ENCODE results near the gene BRINP3. TPM values are rescaled to one million over a fixed set of nuclear protein-coding genes. Genes with fewer than 3 reads are reported as not detected.
"Not testable (repeated sequence)": the region's sequence is repeated elsewhere in the genome, so short reads cannot be mapped to it uniquely, and the experiment has no call there.

The BRINP3 gene
- not detected in 3 replicates for total RNA-seq
- long read RNA-seq: 0 reads

DNA sequence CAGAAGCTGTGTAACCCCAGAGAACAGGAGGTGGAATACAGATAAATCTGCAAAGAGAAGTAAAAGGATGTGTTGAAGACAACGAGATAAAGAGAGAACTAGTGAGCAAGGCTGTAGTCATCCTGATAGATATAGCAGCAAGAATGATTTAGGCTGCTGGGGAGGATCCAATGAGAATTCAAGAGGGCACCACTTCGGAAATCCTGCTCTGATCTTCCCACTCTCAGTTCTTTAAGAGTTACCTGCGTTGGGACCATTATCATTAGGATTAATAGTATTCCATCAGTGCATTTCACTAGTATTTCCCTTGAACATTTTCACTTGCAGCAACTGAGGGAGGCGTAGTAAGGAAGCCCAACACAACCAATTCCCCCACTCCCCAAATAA, at the start of gene BRINP3:
Gene BRINP3, minus strand, starts transcription at position 103 of the 387 bp plus-strand sequence.
- no peaks in the 10 kb centered on the region for H3K9me3 Mint-ChIP-seq (ENCODE audit: low read depth)

DNA sequence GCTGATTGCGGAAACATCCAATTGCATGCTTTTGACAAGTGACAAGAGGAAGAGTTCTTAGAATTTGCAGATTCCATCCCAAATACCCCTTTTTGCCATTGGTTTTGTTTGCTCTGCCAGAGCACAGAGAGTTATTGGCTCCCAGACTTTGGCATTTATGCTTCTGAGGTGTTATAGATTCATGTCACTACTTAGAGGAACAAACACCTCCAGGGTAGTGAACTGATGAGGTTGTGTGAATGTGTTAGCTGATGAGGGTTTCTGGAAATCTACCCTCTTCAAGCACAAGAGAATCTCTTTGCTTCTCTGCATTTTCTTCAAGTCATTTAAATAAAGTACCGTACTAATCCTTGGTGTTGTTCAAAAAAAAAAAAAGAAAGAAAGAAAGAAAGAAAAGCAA, 33.9 kb upstream of the BRINP3 start:
- Mint-ChIP-seq H3K27ac (ENCODE audit: unreplicated experiment) (no peak overlapping the region), H3K4me1 (ENCODE audit: low read depth) (no peaks in the 10 kb centered on the region), H3K36me3 (ENCODE audit: low read depth) (no peaks in the 10 kb centered on the region), H3K4me3 (ENCODE audit: unreplicated experiment) (no peak overlapping the region), H3K9me3 (ENCODE audit: low read depth) (no peaks in the 10 kb centered on the region), H3K27me3 (ENCODE audit: low read depth) (peaks cover 8% of the 10 kb centered on the region)
- DNase-seq (ENCODE audit: low spot score): no peak
- TF ChIP-seq, protein P1, sequence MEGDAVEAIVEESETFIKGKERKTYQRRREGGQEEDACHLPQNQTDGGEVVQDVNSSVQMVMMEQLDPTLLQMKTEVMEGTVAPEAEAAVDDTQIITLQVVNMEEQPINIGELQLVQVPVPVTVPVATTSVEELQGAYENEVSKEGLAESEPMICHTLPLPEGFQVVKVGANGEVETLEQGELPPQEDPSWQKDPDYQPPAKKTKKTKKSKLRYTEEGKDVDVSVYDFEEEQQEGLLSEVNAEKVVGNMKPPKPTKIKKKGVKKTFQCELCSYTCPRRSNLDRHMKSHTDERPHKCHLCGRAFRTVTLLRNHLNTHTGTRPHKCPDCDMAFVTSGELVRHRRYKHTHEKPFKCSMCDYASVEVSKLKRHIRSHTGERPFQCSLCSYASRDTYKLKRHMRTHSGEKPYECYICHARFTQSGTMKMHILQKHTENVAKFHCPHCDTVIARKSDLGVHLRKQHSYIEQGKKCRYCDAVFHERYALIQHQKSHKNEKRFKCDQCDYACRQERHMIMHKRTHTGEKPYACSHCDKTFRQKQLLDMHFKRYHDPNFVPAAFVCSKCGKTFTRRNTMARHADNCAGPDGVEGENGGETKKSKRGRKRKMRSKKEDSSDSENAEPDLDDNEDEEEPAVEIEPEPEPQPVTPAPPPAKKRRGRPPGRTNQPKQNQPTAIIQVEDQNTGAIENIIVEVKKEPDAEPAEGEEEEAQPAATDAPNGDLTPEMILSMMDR (IDR thresholded peaks at IDR 0.05): no peak

More for the DNA sequence above, at the start of gene BRINP3:
- peaks cover 62% of the 10 kb centered on the region for H3K27me3 Mint-ChIP-seq (ENCODE audit: low read depth)
- no peak for DNase-seq (ENCODE audit: low spot score)
- peaks cover 29% of the 10 kb centered on the region for H3K4me1 Mint-ChIP-seq (ENCODE audit: low read depth)
- TF ChIP-seq, protein P1 (IDR thresholded peaks at IDR 0.05): no peak
- peak within 1 kb of the TSS; percentile 53 for H3K4me3 Mint-ChIP-seq (ENCODE audit: unreplicated experiment)
- no peaks in the 10 kb centered on the region for H3K36me3 Mint-ChIP-seq (ENCODE audit: low read depth)
- H3K27ac Mint-ChIP-seq (ENCODE audit: unreplicated experiment): peak within 1 kb of the TSS; percentile 2

DNA sequence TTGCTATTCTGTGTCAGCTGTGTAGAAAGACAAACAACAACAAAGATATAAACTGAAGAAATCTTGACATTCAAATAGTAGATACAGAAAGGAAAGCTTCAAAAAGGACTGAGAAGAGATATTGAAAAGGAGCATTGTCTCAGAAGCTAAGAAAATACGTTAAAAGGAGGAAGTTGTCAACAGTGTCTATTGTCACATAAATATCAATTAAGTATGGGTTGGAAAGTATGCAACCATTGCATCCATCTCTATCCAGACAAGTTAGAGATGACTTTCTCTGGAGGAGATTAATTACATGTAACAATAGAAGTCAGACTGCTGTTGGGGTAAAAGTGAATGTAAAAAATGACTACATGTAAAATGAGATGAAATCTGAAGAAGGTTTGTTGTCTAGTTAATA, 29.7 kb upstream of the BRINP3 start:
- Mint-ChIP-seq H3K9me3 (ENCODE audit: low read depth) (peaks cover 2% of the 10 kb centered on the region), H3K27ac (ENCODE audit: unreplicated experiment) (no peak overlapping the region), H3K4me3 (ENCODE audit: unreplicated experiment) (no peak overlapping the region), H3K27me3 (ENCODE audit: low read depth) (peaks cover 3% of the 10 kb centered on the region), H3K36me3 (ENCODE audit: low read depth) (no peaks in the 10 kb centered on the region), H3K4me1 (ENCODE audit: low read depth) (no peaks in the 10 kb centered on the region)
- DNase-seq (ENCODE audit: low spot score): no peak
- TF ChIP-seq, protein P1 (IDR thresholded peaks at IDR 0.05): no peak

DNA sequence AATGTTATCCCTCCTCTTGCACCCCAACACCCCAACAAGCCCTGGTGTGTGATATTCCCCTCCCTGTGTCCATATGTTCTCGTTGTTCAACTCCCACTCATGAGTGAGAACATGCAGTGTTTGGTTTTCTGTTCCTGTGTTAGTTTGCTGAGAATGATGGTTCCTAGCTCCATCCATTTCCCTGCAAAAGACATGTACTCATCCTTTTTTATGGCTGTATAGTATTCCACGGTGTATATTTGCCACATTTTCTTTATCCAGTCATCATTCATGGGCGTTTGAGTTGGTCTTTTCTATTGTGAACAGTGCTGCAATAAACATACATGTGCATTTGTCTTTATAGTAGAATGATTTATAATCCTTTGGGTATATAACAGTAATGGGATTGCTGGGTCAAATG, 26.9 kb upstream of the BRINP3 start:
- not testable (repeated sequence) for H3K27me3 Mint-ChIP-seq (ENCODE audit: low read depth); H3K9me3 Mint-ChIP-seq (ENCODE audit: low read depth); H3K36me3 Mint-ChIP-seq (ENCODE audit: low read depth); H3K27ac Mint-ChIP-seq (ENCODE audit: unreplicated experiment); H3K4me1 Mint-ChIP-seq (ENCODE audit: low read depth); H3K4me3 Mint-ChIP-seq (ENCODE audit: unreplicated experiment); DNase-seq (ENCODE audit: low spot score)

DNA sequence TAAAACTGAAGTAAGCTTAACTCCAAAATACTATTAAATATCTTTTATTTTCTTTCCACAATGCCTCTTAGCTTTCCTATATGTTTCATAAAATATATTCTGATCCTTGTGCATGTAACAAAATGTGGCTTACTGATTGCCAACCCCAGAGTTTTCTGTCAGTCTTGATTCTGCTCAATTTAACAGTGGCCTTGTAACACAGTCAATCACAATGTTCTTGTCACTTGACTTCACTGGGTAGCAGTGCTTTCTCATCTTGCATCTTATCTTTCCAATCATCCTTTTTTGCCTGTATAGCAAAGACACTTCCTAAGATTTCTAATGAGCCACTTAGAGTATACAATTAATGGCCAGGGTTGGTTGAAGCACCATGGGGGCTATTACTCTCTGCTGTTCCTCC, 19.9 kb upstream of the BRINP3 start:
- no peaks in the 10 kb centered on the region for H3K36me3 Mint-ChIP-seq (ENCODE audit: low read depth)
- no peak for DNase-seq (ENCODE audit: low spot score)
- TF ChIP-seq, protein P1 (IDR thresholded peaks at IDR 0.05): no peak
- no peak overlapping the region for H3K27ac Mint-ChIP-seq (ENCODE audit: unreplicated experiment)
- H3K4me3 Mint-ChIP-seq (ENCODE audit: unreplicated experiment): no peak overlapping the region
- H3K27me3 Mint-ChIP-seq (ENCODE audit: low read depth): no peaks in the 10 kb centered on the region
- no peaks in the 10 kb centered on the region for H3K9me3 Mint-ChIP-seq (ENCODE audit: low read depth)
- H3K4me1 Mint-ChIP-seq (ENCODE audit: low read depth): no peaks in the 10 kb centered on the region

DNA sequence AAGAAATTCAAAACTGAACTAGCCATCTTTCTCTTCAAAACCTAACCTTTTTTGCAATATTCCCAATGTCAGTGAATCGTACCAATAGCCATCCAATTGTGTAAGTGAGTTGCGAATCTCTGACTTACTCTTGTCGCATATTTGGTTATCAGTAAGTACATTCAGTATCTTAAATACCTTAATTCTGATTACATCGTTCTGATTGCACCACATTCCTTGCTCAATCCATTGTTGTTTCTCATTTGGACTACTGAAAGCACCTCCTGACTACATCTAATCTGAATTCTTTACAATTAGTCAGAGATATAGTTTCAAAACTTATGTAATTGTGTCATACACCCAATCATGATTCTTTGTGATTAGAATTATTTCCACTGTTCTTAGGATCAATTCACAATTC, 16.8 kb upstream of the BRINP3 start:
- no peaks in the 10 kb centered on the region for H3K4me1 Mint-ChIP-seq (ENCODE audit: low read depth)
- no peak overlapping the region for H3K4me3 Mint-ChIP-seq (ENCODE audit: unreplicated experiment)
- H3K27ac Mint-ChIP-seq (ENCODE audit: unreplicated experiment): no peak overlapping the region
- H3K27me3 Mint-ChIP-seq (ENCODE audit: low read depth): no peaks in the 10 kb centered on the region
- TF ChIP-seq, protein P1 (IDR thresholded peaks at IDR 0.05): no peak
- no peaks in the 10 kb centered on the region for H3K9me3 Mint-ChIP-seq (ENCODE audit: low read depth)
- H3K36me3 Mint-ChIP-seq (ENCODE audit: low read depth): no peaks in the 10 kb centered on the region
- no peak for DNase-seq (ENCODE audit: low spot score)
